Loucy (cell line): ENCODE data around the gene CCDC110.

Experiments used
- H2AFZ ChIP-seq: fragments of 200-600 bp; sonication (generic); 2 replicates; pipeline ENCODE4 v1.6.0; 2016; ENCODE audit warnings: antibody characterized with exemption, mild to moderate bottlenecking, low read length, moderate library complexity
- H3F3A ChIP-seq: fragments of 200-600 bp; 2 replicates; pipeline ENCODE4 v1.6.0; 2016; ENCODE audit warnings: antibody characterized with exemption, low read depth, mild to moderate bottlenecking
- H3K27me3 ChIP-seq: fragments of 200-600 bp; sonication (generic); 2 replicates; pipeline ENCODE4 v1.6.1; 2014; ENCODE audit warnings: low read length, mild to moderate bottlenecking; ENCODE audit not compliant: insufficient read depth, poor library complexity, severe bottlenecking
- H3K36me3 ChIP-seq: fragments of 200-600 bp; sonication (generic); 2 replicates; pipeline ENCODE4 v1.6.1; 2016; ENCODE audit warnings: low read length; ENCODE audit not compliant: insufficient read depth
- H3K4me1 ChIP-seq: fragments of 200-600 bp; sonication (generic); 2 replicates; pipeline ENCODE4 v1.5.1; 2014; ENCODE audit warnings: low read length, mild to moderate bottlenecking; ENCODE audit not compliant: insufficient read depth, poor library complexity, severe bottlenecking
- H3K4me2 ChIP-seq: fragments of 200-600 bp; sonication (generic); 2 replicates; pipeline ENCODE4 v1.6.0; 2014; ENCODE audit warnings: antibody characterized with exemption, low read length, low read depth, mild to moderate bottlenecking; ENCODE audit not compliant: poor library complexity, severe bottlenecking
- H3K4me3 ChIP-seq: fragments of 200-600 bp; sonication (generic); 2 replicates; pipeline ENCODE4 v1.5.1; 2014; ENCODE audit warnings: low read length, mild to moderate bottlenecking, mixed read lengths; ENCODE audit not compliant: poor library complexity, severe bottlenecking
- H3K79me2 ChIP-seq: fragments of 200-600 bp; sonication (generic); 2 replicates; pipeline ENCODE4 v1.6.1; 2014; ENCODE audit warnings: low read length; ENCODE audit not compliant: insufficient read depth
- H3K9ac ChIP-seq: fragments of 200-600 bp; sonication (generic); 2 replicates; pipeline ENCODE4 v1.6.0; 2014; ENCODE audit warnings: mild to moderate bottlenecking, low read depth, low read length, moderate library complexity; ENCODE audit not compliant: poor library complexity, severe bottlenecking
- H3K9me2 ChIP-seq: fragments of 200-600 bp; sonication (generic); replicated peaks from 2 replicates; pipeline ENCODE4 v1.6.1; 2016; ENCODE audit warnings: low read depth, low read length, mixed read lengths
- H3K9me3 ChIP-seq: fragments of 200-600 bp; sonication (generic); 2 replicates; pipeline ENCODE4 v1.6.1; 2014; ENCODE audit warnings: mild to moderate bottlenecking, antibody characterized with exemption, low read length, low read depth; ENCODE audit not compliant: insufficient read depth
- H4K20me1 ChIP-seq: fragments of 200-600 bp; sonication (generic); 2 replicates; pipeline ENCODE4 v1.6.0; 2014; ENCODE audit warnings: antibody characterized with exemption, low read length, mild to moderate bottlenecking; ENCODE audit not compliant: insufficient read depth, poor library complexity, severe bottlenecking
- CTCF ChIP-seq: fragments of 200-600 bp; sonication (generic); conservative IDR thresholded peaks from 2 replicates; pipeline ENCODE4 v1.5.1; 2014; ENCODE audit warnings: mild to moderate bottlenecking, antibody characterized with exemption, low read length
- EZH2phosphoT487 ChIP-seq: fragments of 200-600 bp; IDR thresholded peaks from 2 replicates; pipeline ENCODE4 v1.6.1; 2018; ENCODE audit warnings: antibody characterized with exemption, mild to moderate bottlenecking, moderate library complexity, borderline replicate concordance

Gene CCDC110

GRCh38 chr4:185470501-185471195 is 885 bp downstream of the CCDC110 start:
- Histone ChIP-seq H3K9ac (no peak overlapping the region), H3K4me2 (no peak overlapping the region), H3K27me3 (no peaks in the 10 kb centered on the region), H4K20me1 (no peaks in the 10 kb centered on the region), H2AFZ (no peak overlapping the region), H3K36me3 (no peaks in the 10 kb centered on the region), H3K4me3 (no peak overlapping the region), H3F3A (no peaks in the 10 kb centered on the region), H3K79me2 (no peaks in the 10 kb centered on the region), H3K9me2 (no peaks in the 10 kb centered on the region), H3K4me1 (no peaks in the 10 kb centered on the region), H3K9me3 (no peaks in the 10 kb centered on the region)
- TF ChIP-seq CTCF (no peak), EZH2phosphoT487 (no peak)

GRCh38 chr4:185469580-185470154 is 1.9 kb downstream of the CCDC110 start:
- H3K4me1 ChIP-seq, result no peaks in the 10 kb centered on the region
- H3K4me2 ChIP-seq, result no peak overlapping the region
- no peaks in the 10 kb centered on the region for H4K20me1 ChIP-seq
- no peaks in the 10 kb centered on the region for H3K9me2 ChIP-seq
- no peak overlapping the region for H3K4me3 ChIP-seq
- H3K9me3 ChIP-seq, result no peaks in the 10 kb centered on the region
- H3K79me2 ChIP-seq, result no peaks in the 10 kb centered on the region
- no peak overlapping the region for H2AFZ ChIP-seq
- H3F3A ChIP-seq, result no peaks in the 10 kb centered on the region
- no peaks in the 10 kb centered on the region for H3K27me3 ChIP-seq
- no peak overlapping the region for H3K9ac ChIP-seq
- H3K36me3 ChIP-seq, result no peaks in the 10 kb centered on the region
- TF ChIP-seq EZH2phosphoT487, result no peak
- TF ChIP-seq CTCF, result no peak

- H4K20me1 ChIP-seq, result no peaks in the 10 kb centered on the region
- H2AFZ ChIP-seq, result no peak overlapping the region
- no peaks in the 10 kb centered on the region for H3K9me3 ChIP-seq
- no peak overlapping the region for H3K4me2 ChIP-seq
- H3K4me3 ChIP-seq, result no peak overlapping the region
- H3K4me1 ChIP-seq, result no peaks in the 10 kb centered on the region
- TF ChIP-seq CTCF, result no peak
- TF ChIP-seq EZH2phosphoT487, result no peak
- no peaks in the 10 kb centered on the region for H3K79me2 ChIP-seq
- no peaks in the 10 kb centered on the region for H3K27me3 ChIP-seq
- H3K9me2 ChIP-seq, result no peaks in the 10 kb centered on the region
- H3K36me3 ChIP-seq, result no peaks in the 10 kb centered on the region
- H3F3A ChIP-seq, result no peaks in the 10 kb centered on the region
- H3K9ac ChIP-seq, result no peak overlapping the region
These were observed 2.5 kb downstream of the CCDC110 start for GRCh38 chr4:185468999-185469398.
